H1 (cell line): Measurements from ENCODE around the gene NMU.

Experiments used
- CTCF ChIP-seq, 3 experiments: IDR thresholded peaks; 1 replicate in 2 of 3; 2 replicates in 1 of 3; pipeline versions ENCODE4 v1.5.1 to v1.6.1; 2011; ENCODE audit warnings: low read length in 3 of 3, mild to moderate bottlenecking in 3 of 3, inconsistent platforms in 2 of 3, low read depth in 1 of 3, moderate library complexity in 1 of 3; ENCODE audit not compliant: insufficient read depth in 1 of 3; ENCODE audit errors: control extremely low read depth in 1 of 3
- HDAC6 ChIP-seq: IDR thresholded peaks from one replicate; pipeline ENCODE4 v1.7.1; 2012; ENCODE audit warnings: low read depth, mild to moderate bottlenecking, inconsistent platforms, low read length, moderate library complexity
- POLR2A ChIP-seq, 2 experiments: IDR thresholded peaks; 1 replicate in 1 of 2; 2 replicates in 1 of 2; pipeline ENCODE4 v1.6.1; 2011; ENCODE audit warnings: low read depth in 2 of 2, low read length in 2 of 2, mild to moderate bottlenecking in 2 of 2; ENCODE audit errors: control extremely low read depth in 1 of 2

- TF ChIP-seq CTCF (IDR thresholded peaks at IDR 0.05; ENCODE audit: control extremely low read depth in 1 of 3, insufficient read depth in 1 of 3, low read depth in 1 of 3, low read length in 3 of 3) (no peak), POLR2A (IDR thresholded peaks at IDR 0.05; ENCODE audit: control extremely low read depth in 1 of 2, low read depth in 2 of 2, low read length in 2 of 2) (no peak), HDAC6 (no peak)
Observed at GRCh38 chr4:55633903-55634302, 2.2 kb downstream of the NMU start.
